Sigmoid colon (tissue), 4 donors: ENCODE data around the gene PPP1R3F.
"Not testable (repeated sequence)": the region's sequence is repeated elsewhere in the genome, so short reads cannot be mapped to it uniquely, and the experiment has no call there.

Experiments
- EP300 ChIP-seq, 4 donors: sonication (generic); formaldehyde crosslinking; IDR thresholded peaks; one replicate each; pipeline ENCODE4 v1.6.1; 2017; ENCODE audit warnings: antibody characterized with exemption in 4 of 4
- POLR2A ChIP-seq, 2 donors: fragments of 450-650 bp; IDR thresholded peaks; one replicate each; pipeline ENCODE4 v1.6.1; 2016; ENCODE audit warnings: antibody characterized with exemption in 2 of 2, mild to moderate bottlenecking in 2 of 2, moderate library complexity in 2 of 2
- TF ChIP-seq, protein P1 (sequence below), 4 experiments: fragments of 450-650 bp in 3 of 4; fragments of 200-600 bp in 1 of 4; IDR thresholded peaks; one replicate each; pipeline ENCODE4 v1.5.1; 2016 to 2019; ENCODE audit warnings: antibody characterized with exemption in 4 of 4, mild to moderate bottlenecking in 3 of 4, moderate library complexity in 2 of 4

DNA sequence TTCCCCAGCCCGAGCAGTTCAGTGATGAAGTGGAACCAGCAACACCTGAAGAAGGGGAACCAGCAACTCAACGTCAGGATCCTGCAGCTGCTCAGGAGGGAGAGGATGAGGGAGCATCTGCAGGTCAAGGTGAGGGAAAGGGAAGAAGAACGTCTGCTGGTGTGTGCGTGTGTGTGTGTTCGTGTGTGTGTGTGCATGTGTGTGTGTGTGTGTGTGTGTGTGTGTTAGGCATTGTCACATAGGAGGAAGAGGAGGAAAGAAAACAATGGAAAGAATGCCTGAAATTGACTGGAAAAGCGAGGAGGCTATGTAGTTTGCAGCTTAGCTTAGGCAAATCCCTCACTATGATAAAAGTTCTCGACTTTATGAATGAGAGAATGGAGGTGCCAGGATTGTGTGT lies 54.1 kb downstream of the PPP1R3F start:
- not testable (repeated sequence) for TF ChIP-seq POLR2A, EP300 (IDR thresholded peaks at IDR 0.05)
- TF ChIP-seq, protein P1, sequence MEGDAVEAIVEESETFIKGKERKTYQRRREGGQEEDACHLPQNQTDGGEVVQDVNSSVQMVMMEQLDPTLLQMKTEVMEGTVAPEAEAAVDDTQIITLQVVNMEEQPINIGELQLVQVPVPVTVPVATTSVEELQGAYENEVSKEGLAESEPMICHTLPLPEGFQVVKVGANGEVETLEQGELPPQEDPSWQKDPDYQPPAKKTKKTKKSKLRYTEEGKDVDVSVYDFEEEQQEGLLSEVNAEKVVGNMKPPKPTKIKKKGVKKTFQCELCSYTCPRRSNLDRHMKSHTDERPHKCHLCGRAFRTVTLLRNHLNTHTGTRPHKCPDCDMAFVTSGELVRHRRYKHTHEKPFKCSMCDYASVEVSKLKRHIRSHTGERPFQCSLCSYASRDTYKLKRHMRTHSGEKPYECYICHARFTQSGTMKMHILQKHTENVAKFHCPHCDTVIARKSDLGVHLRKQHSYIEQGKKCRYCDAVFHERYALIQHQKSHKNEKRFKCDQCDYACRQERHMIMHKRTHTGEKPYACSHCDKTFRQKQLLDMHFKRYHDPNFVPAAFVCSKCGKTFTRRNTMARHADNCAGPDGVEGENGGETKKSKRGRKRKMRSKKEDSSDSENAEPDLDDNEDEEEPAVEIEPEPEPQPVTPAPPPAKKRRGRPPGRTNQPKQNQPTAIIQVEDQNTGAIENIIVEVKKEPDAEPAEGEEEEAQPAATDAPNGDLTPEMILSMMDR (IDR thresholded peaks at IDR 0.05), result not testable (repeated sequence)
